Astrocyte (in vitro differentiated cells and primary cell): Measurements from ENCODE around the gene SH3BP5L. TPM values are rescaled to one million over a fixed set of nuclear protein-coding genes. Genes with fewer than 3 reads are reported as not detected.
A peak's percentile ranks its signal among the peaks of the same experiment; 100 is the strongest.

Source experiments
- DNase-seq: peaks from one replicate; pipeline ENCODE4 v3.0.0-alpha.2; 2010; ENCODE audit warnings: low read depth
- FAIRE-seq: peaks from 2 replicates; lab custom pipeline; 2011; peaks lifted over from hg19 to GRCh38; lab: Jason Lieb, UNC
- H2AFZ ChIP-seq: 2 replicates; pipeline ENCODE4 v1.6.0; 2012; ENCODE audit warnings: low read depth, low read length, inconsistent platforms
- H3K27ac ChIP-seq: 2 replicates; pipeline ENCODE4 v1.5.1; 2011; ENCODE audit warnings: low read depth, low read length, inconsistent platforms
- H3K27me3 ChIP-seq: 2 replicates; pipeline ENCODE4 v1.6.0; 2011; ENCODE audit warnings: low read length, inconsistent platforms; ENCODE audit not compliant: insufficient read depth
- H3K36me3 ChIP-seq: 2 replicates; pipeline ENCODE4 v1.5.1; 2011; ENCODE audit warnings: low read length, inconsistent platforms; ENCODE audit not compliant: insufficient read depth
- H3K4me1 ChIP-seq: 2 replicates; pipeline ENCODE4 v1.5.1; 2011; ENCODE audit warnings: low read length, inconsistent platforms; ENCODE audit not compliant: insufficient read depth
- H3K4me2 ChIP-seq: 2 replicates; pipeline ENCODE4 v1.6.0; 2012; ENCODE audit warnings: low read length, inconsistent platforms
- H3K4me3 ChIP-seq: 2 replicates; pipeline ENCODE4 v1.5.1; 2011; ENCODE audit warnings: low read depth, mild to moderate bottlenecking, low read length, inconsistent platforms; ENCODE audit not compliant: insufficient read depth
- H3K79me2 ChIP-seq: 2 replicates; pipeline ENCODE4 v1.6.0; 2012; ENCODE audit warnings: mild to moderate bottlenecking, low read length, inconsistent platforms; ENCODE audit not compliant: insufficient read depth
- H3K9ac ChIP-seq: 2 replicates; pipeline ENCODE4 v1.6.0; 2012; ENCODE audit warnings: mild to moderate bottlenecking, low read length, inconsistent platforms
- H3K9me3 ChIP-seq: 2 replicates; pipeline ENCODE4 v1.5.1; 2012; ENCODE audit warnings: low read depth, mild to moderate bottlenecking, low read length, inconsistent platforms; ENCODE audit not compliant: insufficient read depth
- H4K20me1 ChIP-seq: 2 replicates; pipeline ENCODE4 v1.6.0; 2012; ENCODE audit warnings: low read length, inconsistent platforms; ENCODE audit not compliant: insufficient read depth
- H3K27ac Mint-ChIP-seq: one replicate; pipeline ENCODE4 v1.8.0; 2021; ENCODE audit warnings: mild to moderate bottlenecking, mixed read lengths; ENCODE audit not compliant: unreplicated experiment
- H3K27me3 Mint-ChIP-seq: one replicate; pipeline ENCODE4 v1.8.0; 2021; ENCODE audit warnings: low read depth, mixed read lengths; ENCODE audit not compliant: unreplicated experiment
- H3K36me3 Mint-ChIP-seq: one replicate; pipeline ENCODE4 v1.8.0; 2021; ENCODE audit warnings: low read depth, mixed read lengths; ENCODE audit not compliant: unreplicated experiment
- H3K4me1 Mint-ChIP-seq: one replicate; pipeline ENCODE4 v1.8.0; 2021; ENCODE audit warnings: low read depth, mixed read lengths; ENCODE audit not compliant: unreplicated experiment
- H3K4me3 Mint-ChIP-seq: one replicate; pipeline ENCODE4 v1.8.0; 2021; ENCODE audit warnings: mild to moderate bottlenecking, moderate library complexity, mixed read lengths; ENCODE audit not compliant: unreplicated experiment
- H3K9me3 Mint-ChIP-seq: one replicate; pipeline ENCODE4 v1.8.0; 2021; ENCODE audit warnings: mild to moderate bottlenecking, mixed read lengths; ENCODE audit not compliant: unreplicated experiment
- CTCF ChIP-seq: IDR thresholded peaks from 2 replicates; pipeline ENCODE4 v1.5.1; 2011; ENCODE audit warnings: low read depth, mild to moderate bottlenecking, inconsistent platforms, low read length, moderate library complexity; ENCODE audit not compliant: insufficient read depth
- EZH2 ChIP-seq: IDR thresholded peaks from 2 replicates; pipeline ENCODE4 v1.6.1; 2012; ENCODE audit warnings: mild to moderate bottlenecking, low read length, inconsistent platforms; ENCODE audit not compliant: insufficient read depth
- total RNA-seq: library from RNA; stranded (reverse); gene quantifications from 2 replicates; pipeline ENCODE4 v1.2.1, GENCODE V29; 2021

Gene SH3BP5L
- total RNA-seq, 1 donor from 2014 or later = 37.7 TPM

- Histone ChIP-seq H4K20me1 (no peaks in the 10 kb centered on the region), H3K4me2 (peak overlapping the region; percentile 40), H3K79me2 (no peaks in the 10 kb centered on the region), H3K27me3 (no peaks in the 10 kb centered on the region), H3K4me3 (no peak overlapping the region), H3K9me3 (no peaks in the 10 kb centered on the region), H3K4me1 (no peaks in the 10 kb centered on the region), H3K27ac (no peak overlapping the region), H2AFZ (no peak overlapping the region), H3K9ac (no peak overlapping the region), H3K36me3 (no peaks in the 10 kb centered on the region)
- no peaks in the 10 kb centered on the region for H3K27me3 Mint-ChIP-seq
- no peaks in the 10 kb centered on the region for H3K36me3 Mint-ChIP-seq
- FAIRE-seq = no peak
- no peaks in the 10 kb centered on the region for H3K4me1 Mint-ChIP-seq
- H3K27ac Mint-ChIP-seq = peak overlapping the region; percentile 97
- H3K9me3 Mint-ChIP-seq = peaks cover 3% of the 10 kb centered on the region
- TF ChIP-seq EZH2 (no peak), CTCF (no peak)
- H3K4me3 Mint-ChIP-seq = peak overlapping the region; percentile 94
- DNase-seq = no peak
Measured at GRCh38 chr1:248871837-248872401, 46.2 kb upstream of the SH3BP5L start.

DNA sequence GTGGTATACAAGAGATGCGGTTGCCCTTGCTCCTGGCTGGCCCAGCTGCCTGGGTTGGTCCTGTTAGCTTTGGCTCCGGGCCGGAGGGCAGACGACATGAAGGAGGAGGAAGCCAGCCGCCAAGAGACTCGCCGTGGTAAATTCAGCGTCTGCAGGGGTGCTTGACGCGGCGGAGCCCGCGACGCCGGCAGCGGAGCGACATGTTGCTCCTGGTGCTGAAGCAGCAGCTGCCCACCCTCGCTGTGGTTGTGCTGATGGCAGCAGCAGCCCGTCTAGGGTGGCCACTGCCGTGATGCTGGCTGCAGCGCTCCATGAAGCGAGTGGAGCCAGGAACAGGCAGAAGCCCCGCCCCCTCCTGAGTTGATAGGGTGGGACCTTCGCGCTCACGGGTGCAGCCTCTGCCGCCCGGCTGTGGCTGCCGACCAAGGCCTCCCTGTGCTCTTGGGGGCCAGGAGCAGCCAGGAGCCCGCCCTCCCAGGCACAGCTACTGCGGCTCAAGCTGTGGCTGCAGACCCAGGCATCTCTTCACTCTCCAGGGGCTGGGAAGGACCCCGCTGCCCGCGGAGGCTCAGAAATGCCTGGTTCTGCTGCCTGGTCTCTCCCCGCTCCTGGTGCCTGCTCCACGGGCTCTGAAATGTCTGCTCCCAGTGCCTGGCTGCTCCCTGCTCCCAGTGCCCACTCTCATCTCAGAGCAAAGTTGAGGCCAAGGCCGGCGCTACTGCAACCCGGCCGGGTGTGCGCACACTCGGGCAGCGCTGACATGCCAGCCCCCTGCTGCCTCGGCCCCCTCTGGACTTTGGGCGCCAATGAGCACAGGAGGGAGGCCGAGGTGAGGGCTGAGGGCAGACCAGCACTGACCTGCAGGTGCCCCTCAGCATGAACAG is 37.5 kb upstream of the SH3BP5L start:
- H3K9ac ChIP-seq = peak overlapping the region; percentile 55
- peak; percentile 46 for DNase-seq

More for the DNA sequence above, 37.5 kb upstream of the SH3BP5L start:
- peak overlapping the region; percentile 79 for H3K4me3 Mint-ChIP-seq
- Histone ChIP-seq H3K4me1 (peaks cover 17% of the 10 kb centered on the region), H3K9me3 (no peaks in the 10 kb centered on the region), H3K27ac (no peak overlapping the region), H3K79me2 (peaks cover 3% of the 10 kb centered on the region), H2AFZ (peak overlapping the region; percentile 95), H3K27me3 (no peaks in the 10 kb centered on the region), H3K4me2 (peak overlapping the region; percentile 90), H3K4me3 (peak overlapping the region; percentile 67), H4K20me1 (no peaks in the 10 kb centered on the region), H3K36me3 (no peaks in the 10 kb centered on the region)
- peaks cover 7% of the 10 kb centered on the region for H3K4me1 Mint-ChIP-seq
- no peak for FAIRE-seq
- no peaks in the 10 kb centered on the region for H3K36me3 Mint-ChIP-seq
- H3K27me3 Mint-ChIP-seq = peaks cover 22% of the 10 kb centered on the region
- H3K27ac Mint-ChIP-seq = no peak overlapping the region
- H3K9me3 Mint-ChIP-seq = no peaks in the 10 kb centered on the region
- TF ChIP-seq CTCF (no peak), EZH2 (no peak)
